Left lung (tissue), 10 donors: ENCODE results near the gene TECTA. TPM values are rescaled to one million over a fixed set of nuclear protein-coding genes. Genes with fewer than 3 reads are reported as not detected.

Experiments
- ATAC-seq: fragments of 200-7000 bp; cut with Tn5 transposase; one replicate; pipeline ENCODE4 v1.9.1; 2020; ENCODE audit warnings: moderate library complexity
- DNase-seq, 4 donors: peaks; one replicate each; pipeline ENCODE4 v3.0.0-alpha.2; 2013 to 2020
- H3K27ac ChIP-seq, 2 donors: fragments of 200-600 bp; sonication (generic) in 1 of 2; one replicate each; pipeline versions ENCODE4 v1.5.0 to v1.8.0; 2020 to 2021
- H3K27me3 ChIP-seq, 2 donors: fragments of 200-600 bp; sonication (generic) in 1 of 2; one replicate each; pipeline versions ENCODE4 v1.5.0 to v1.8.0; 2020 to 2021
- H3K36me3 ChIP-seq, 2 donors: fragments of 200-600 bp; sonication (generic) in 1 of 2; one replicate each; pipeline versions ENCODE4 v1.5.0 to v1.8.0; 2020 to 2021
- H3K4me1 ChIP-seq, 2 donors: fragments of 200-600 bp; one replicate each; pipeline ENCODE4 v1.8.0; 2021
- H3K4me3 ChIP-seq, 2 donors: fragments of 200-600 bp; sonication (generic) in 1 of 2; one replicate each; pipeline versions ENCODE4 v1.5.0 to v1.8.0; 2020 to 2021; ENCODE audit warnings: mild to moderate bottlenecking in 1 of 2
- H3K9me3 ChIP-seq, 2 donors: fragments of 200-600 bp; sonication (generic) in 1 of 2; one replicate each; pipeline versions ENCODE4 v1.5.0 to v1.8.0; 2020 to 2021
- intact Hi-C, 2 donors: fragments of 100-400 bp; cut with DNase I; formaldehyde crosslinking; loops; one replicate each; pipeline versions ENCODE4 v1.11.2 to v1.14.2; 2022
- polyA plus RNA-seq, 6 donors: library from polyadenylated mRNA; unstranded; fragments of 120-200 nt; gene quantifications; one replicate each; pipeline ENCODE4 v1.2.1, GENCODE V29; 2013; ENCODE audit not compliant: insufficient read length in 6 of 6
- total RNA-seq, 2 donors: library from RNA; stranded (reverse); fragmentation: NEBNext Ultra II Directional; extraction: Animal tissue kit (Norgen Biotek cat#: 25700); gene quantifications; one replicate each; pipeline ENCODE4 v1.2.1, GENCODE V29; 2021
- TF ChIP-seq, protein P1 (sequence below), 2 donors: fragments of 200-600 bp; sonication (generic) in 1 of 2; IDR thresholded peaks; one replicate each; pipeline versions ENCODE4 v1.5.0 to v1.8.0; 2021; ENCODE audit warnings: antibody characterized with exemption in 2 of 2
- donor health status: DM: no; HTN: yes; CAD: no.
- donor health status: DM: no; HTN: no; CAD: no.

TECTA gene
- total and polyA plus RNA-seq, 8 donors, result 0.58 to 2.6 (median 2.3) TPM

DNA sequence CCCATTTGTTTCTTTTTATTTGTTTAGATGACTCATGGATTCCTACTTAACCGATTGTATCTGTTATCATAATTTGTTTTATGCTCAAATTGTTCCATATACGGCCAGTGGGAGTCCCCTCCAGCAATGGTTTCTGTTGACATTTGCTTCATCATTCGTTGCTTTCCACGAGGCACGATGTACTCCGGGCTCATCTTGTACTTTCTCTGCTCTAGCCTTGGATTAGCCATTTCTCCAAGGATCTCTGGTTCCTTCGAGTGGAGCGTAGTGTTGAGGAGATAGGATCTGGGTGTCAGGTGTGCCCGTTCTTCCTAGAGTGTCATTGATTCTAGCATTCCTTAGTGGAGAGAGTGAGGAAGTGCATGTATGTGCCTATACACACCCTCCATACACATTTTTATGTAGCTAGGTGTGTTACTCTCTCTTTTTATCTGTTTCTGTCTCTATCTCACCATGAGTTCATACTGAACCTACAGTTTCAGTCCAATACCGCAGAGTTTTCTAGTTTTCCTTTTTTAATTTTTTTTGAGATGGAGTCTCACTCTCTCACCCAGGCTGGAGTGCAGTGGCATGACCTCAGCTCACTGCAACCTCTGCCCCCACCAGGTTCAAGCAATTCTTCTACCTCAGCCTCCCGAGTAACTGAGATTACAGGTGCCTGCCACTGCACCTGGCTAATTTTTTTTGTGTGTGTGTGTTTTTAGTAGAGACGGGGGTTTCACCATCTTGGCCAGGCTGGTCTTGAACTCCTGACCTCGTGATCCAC, 31.4 kb downstream of the TECTA start:
- no peaks in the 10 kb centered on the region for H3K36me3 ChIP-seq
- no peak for ATAC-seq
- no peak overlapping the region for H3K27ac ChIP-seq
- H3K27me3 ChIP-seq, result no peaks in the 10 kb centered on the region
- H3K4me3 ChIP-seq, result no peak overlapping the region
- H3K9me3 ChIP-seq, result no peaks in the 10 kb centered on the region
- intact Hi-C loops, result no loop called here
- no peaks in the 10 kb centered on the region for H3K4me1 ChIP-seq
- no peak for DNase-seq
- TF ChIP-seq, protein P1, sequence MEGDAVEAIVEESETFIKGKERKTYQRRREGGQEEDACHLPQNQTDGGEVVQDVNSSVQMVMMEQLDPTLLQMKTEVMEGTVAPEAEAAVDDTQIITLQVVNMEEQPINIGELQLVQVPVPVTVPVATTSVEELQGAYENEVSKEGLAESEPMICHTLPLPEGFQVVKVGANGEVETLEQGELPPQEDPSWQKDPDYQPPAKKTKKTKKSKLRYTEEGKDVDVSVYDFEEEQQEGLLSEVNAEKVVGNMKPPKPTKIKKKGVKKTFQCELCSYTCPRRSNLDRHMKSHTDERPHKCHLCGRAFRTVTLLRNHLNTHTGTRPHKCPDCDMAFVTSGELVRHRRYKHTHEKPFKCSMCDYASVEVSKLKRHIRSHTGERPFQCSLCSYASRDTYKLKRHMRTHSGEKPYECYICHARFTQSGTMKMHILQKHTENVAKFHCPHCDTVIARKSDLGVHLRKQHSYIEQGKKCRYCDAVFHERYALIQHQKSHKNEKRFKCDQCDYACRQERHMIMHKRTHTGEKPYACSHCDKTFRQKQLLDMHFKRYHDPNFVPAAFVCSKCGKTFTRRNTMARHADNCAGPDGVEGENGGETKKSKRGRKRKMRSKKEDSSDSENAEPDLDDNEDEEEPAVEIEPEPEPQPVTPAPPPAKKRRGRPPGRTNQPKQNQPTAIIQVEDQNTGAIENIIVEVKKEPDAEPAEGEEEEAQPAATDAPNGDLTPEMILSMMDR (IDR thresholded peaks at IDR 0.05), result no peak

- Histone ChIP-seq H3K27me3 (no peaks in the 10 kb centered on the region), H3K27ac (no peak overlapping the region), H3K36me3 (no peaks in the 10 kb centered on the region), H3K9me3 (no peaks in the 10 kb centered on the region), H3K4me3 (no peak overlapping the region), H3K4me1 (no peaks in the 10 kb centered on the region)
- TF ChIP-seq, protein P1 (IDR thresholded peaks at IDR 0.05), result no peak
- intact Hi-C loops, result no loop called here
- ATAC-seq, result no peak
- DNase-seq, result no peak
These were observed 33.8 kb downstream of the TECTA start for GRCh38 chr11:121134741-121135312.

DNA sequence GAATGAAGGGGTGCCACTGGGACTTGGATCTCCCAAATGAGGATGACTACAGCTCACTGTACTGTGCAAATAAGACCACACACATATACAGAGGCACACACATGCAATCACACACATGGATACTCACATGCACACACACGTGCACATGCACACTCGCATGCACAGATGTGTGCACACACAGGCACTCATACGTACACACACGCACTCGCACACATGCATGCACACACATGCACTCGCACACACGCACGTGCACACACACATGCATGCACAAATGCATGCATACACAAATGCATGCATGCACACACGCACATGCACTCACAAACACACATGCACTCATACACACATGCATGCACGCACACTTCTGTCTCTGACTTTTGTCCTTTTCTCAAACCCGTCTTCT, 36.0 kb downstream of the TECTA start:
- Histone ChIP-seq H3K36me3 (no peaks in the 10 kb centered on the region), H3K4me3 (no peak overlapping the region), H3K27me3 (no peaks in the 10 kb centered on the region), H3K27ac (no peak overlapping the region), H3K9me3 (no peaks in the 10 kb centered on the region), H3K4me1 (no peaks in the 10 kb centered on the region)
- DNase-seq (no peak), ATAC-seq (no peak)
- intact Hi-C loops, result no loop called here
- TF ChIP-seq, protein P1 (IDR thresholded peaks at IDR 0.05), result no peak

GRCh38 chr11:121138259-121138658, 37.2 kb downstream of the TECTA start:
- no peaks in the 10 kb centered on the region for H3K27me3 ChIP-seq
- no peaks in the 10 kb centered on the region for H3K9me3 ChIP-seq
- no peaks in the 10 kb centered on the region for H3K4me1 ChIP-seq
- no peak for DNase-seq
- no peaks in the 10 kb centered on the region for H3K36me3 ChIP-seq
- H3K4me3 ChIP-seq, result no peak overlapping the region
- TF ChIP-seq, protein P1 (IDR thresholded peaks at IDR 0.05), result no peak
- intact Hi-C loops, result no loop called here
- no peak for ATAC-seq
- no peak overlapping the region for H3K27ac ChIP-seq

DNA sequence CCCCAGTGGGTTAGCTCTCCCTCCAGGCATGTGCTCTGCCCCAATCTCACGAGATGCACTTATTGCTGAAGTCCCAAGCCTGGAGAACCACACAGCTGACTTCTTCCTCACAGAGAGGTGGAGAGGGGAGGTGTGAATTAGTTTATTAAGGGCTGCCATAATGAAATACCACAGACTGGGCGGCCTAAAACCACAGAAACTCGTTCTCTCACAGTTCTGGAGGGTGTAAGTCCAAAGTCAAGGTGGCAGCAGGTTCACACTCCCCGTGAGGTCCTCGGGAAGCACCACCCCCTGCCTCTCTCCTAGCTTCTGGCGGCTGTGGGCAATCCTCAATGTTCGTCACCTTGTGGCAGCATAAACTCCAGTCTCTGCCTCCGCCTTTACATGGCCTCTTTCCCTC, 39.3 kb downstream of the TECTA start:
- Histone ChIP-seq H3K9me3 (no peaks in the 10 kb centered on the region), H3K27me3 (no peaks in the 10 kb centered on the region), H3K4me3 (no peak overlapping the region), H3K27ac (no peak overlapping the region), H3K36me3 (no peaks in the 10 kb centered on the region), H3K4me1 (no peaks in the 10 kb centered on the region)
- intact Hi-C loops, result no loop called here
- DNase-seq, result no peak
- TF ChIP-seq, protein P1 (IDR thresholded peaks at IDR 0.05), result no peak
- ATAC-seq, result no peak
